DMS79 treated with DMSO at 0.1 percent for 48 hours (cell line): Measurements from ENCODE around the gene HSPA12B.

Experiments
- DNase-seq: peaks from one replicate; lab custom pipeline; 2025; lab: John Stamatoyannopoulos, UW

Gene HSPA12B

GRCh38 chr20:3767110-3767426 lies 34.6 kb downstream of the HSPA12B start:
- DNase-seq = no peak

GRCh38 chr20:3767427-3768341 lies 35.2 kb downstream of the HSPA12B start, which contains the start of gene ADISSP:
TSS of gene ADISSP (minus strand) at chr20:3767753. CDS start at chr20:3760100, 7,653 bp downstream.
- peak; percentile 93 for DNase-seq

- DNase-seq = peak; percentile 54
Observed at GRCh38 chr20:3768342-3769130, 36.1 kb downstream of the HSPA12B start.

- DNase-seq = no peak
Observed at GRCh38 chr20:3771552-3772058, 39.1 kb downstream of the HSPA12B start.

- DNase-seq = no peak
Observed at GRCh38 chr20:3775457-3776108, 43.1 kb downstream of the HSPA12B start.

GRCh38 chr20:3777381-3777715 lies 44.9 kb downstream of the HSPA12B start:
- no peak for DNase-seq

- peak; percentile 28 for DNase-seq
Observed at GRCh38 chr20:3777716-3778629, 45.5 kb downstream of the HSPA12B start.

- no peak for DNase-seq
Observed at GRCh38 chr20:3778976-3779375, 46.5 kb downstream of the HSPA12B start.

GRCh38 chr20:3781153-3781910 lies 48.8 kb downstream of the HSPA12B start, which contains the start of gene SPEF1:
TSS of gene SPEF1 (minus strand) at chr20:3781448. CDS start at chr20:3781287, 161 bp downstream.
- peak; percentile 66 for DNase-seq

GRCh38 chr20:3782597-3782996 lies 50.1 kb downstream of the HSPA12B start:
- no peak for DNase-seq

GRCh38 chr20:3783068-3783489 lies 50.6 kb downstream of the HSPA12B start:
- DNase-seq = no peak

- DNase-seq = no peak
Observed at GRCh38 chr20:3783511-3784195, 51.2 kb downstream of the HSPA12B start.

GRCh38 chr20:3784216-3784853 lies 51.9 kb downstream of the HSPA12B start:
- no peak for DNase-seq

GRCh38 chr20:3784863-3785239 lies 52.4 kb downstream of the HSPA12B start:
- no peak for DNase-seq

- DNase-seq = no peak
Observed at GRCh38 chr20:3785240-3786125, 53.0 kb downstream of the HSPA12B start.

GRCh38 chr20:3786126-3786484 lies 53.6 kb downstream of the HSPA12B start:
- DNase-seq = no peak

GRCh38 chr20:3786665-3787323 lies 54.3 kb downstream of the HSPA12B start, which contains the start of gene CENPB:
TSS of gene CENPB (minus strand) at chr20:3786740. CDS start at chr20:3786483, 257 bp downstream.
- DNase-seq = peak; percentile 53
